HG03060 (cell line): ENCODE measurements around the gene CCT6B.
A peak's percentile ranks its signal among the peaks of the same experiment; 100 is the strongest.
"Not testable (repeated sequence)": the region's sequence is repeated elsewhere in the genome, so short reads cannot be mapped to it uniquely, and the experiment has no call there.

Experiments used
- ATAC-seq: cut with Tn5 transposase; IDR thresholded peaks from one replicate; pipeline ENCODE4 v1.9.1; 2021; ENCODE audit warnings: low read depth, moderate number of reproducible peaks; ENCODE audit not compliant: unreplicated experiment

The CCT6B gene

DNA sequence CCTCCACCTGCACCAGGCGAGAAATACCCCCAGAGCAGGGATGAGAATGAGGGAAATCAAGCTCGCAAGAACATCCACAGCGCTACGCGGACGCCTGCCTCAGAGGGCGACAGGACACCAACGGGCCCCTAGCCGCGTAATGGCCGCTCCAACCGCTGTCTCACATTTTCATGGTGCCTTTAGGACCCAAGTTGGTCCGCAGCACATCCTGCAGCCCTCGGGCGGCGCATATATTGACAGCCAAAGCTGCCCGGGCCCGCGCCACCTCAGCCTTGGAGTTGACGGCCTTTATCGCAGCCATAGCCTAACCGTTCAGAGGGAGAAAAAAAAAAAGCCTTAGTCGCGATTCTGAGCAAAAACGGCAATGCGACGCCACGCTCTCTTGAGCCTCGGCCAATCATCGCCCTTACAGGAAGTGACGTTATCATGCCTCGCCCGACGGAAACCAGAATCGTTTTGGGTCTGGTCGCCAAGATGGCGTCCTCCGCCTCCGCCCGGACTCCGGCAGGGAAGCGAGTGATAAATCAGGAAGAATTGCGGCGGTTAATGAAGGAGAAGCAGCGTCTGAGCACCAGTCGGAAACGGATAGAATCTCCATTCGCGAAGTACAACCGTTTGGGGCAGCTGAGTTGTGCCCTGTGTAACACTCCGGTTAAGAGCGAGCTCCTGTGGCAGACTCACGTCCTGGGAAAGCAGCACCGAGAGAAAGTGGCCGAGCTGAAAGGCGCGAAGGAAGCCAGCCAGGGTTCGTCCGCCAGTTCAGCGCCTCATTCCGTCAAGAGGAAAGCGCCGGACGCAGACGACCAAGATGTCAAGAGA, at the start of gene CCT6B, which contains the start of gene ZNF830:
TSS of gene CCT6B (minus strand) at position 368 of the 819 bp plus-strand sequence. CDS start at position 301, 67 bp downstream.
TSS of gene ZNF830 (plus strand) at position 448 of the 819 bp plus-strand sequence. CDS start at position 475, 27 bp downstream.
- peak; percentile 86 for ATAC-seq

GRCh38 chr17:35010093-35010492, 48.8 kb upstream of the CCT6B start:
- ATAC-seq: no peak

DNA sequence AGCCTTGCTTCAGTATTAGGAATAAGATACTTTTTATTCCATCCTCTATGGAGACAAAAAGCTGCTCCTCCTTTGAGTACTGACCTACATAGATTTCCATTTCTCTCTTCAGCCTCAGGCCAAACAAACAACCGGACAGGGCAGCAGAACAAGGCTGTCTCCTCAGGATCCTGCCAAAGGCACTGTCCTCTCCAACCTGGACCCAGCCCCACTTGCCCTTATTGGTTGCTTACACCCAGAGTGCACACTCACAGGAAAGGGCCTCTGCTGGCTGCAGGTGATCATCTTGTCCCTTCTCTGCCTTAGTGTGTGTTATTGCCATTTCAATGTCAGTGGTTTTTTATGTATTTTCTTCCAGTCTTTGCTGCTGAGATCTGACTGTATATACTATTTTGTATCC, 45.7 kb upstream of the CCT6B start:
- no peak for ATAC-seq

- no peak for ATAC-seq
Measured at GRCh38 chr17:35006345-35006744, 45.1 kb upstream of the CCT6B start.

GRCh38 chr17:35003778-35004177, 42.5 kb upstream of the CCT6B start:
- ATAC-seq: no peak

- ATAC-seq: no peak
Measured at GRCh38 chr17:35002876-35003551, 41.8 kb upstream of the CCT6B start.

GRCh38 chr17:35001549-35001948, 40.3 kb upstream of the CCT6B start:
- ATAC-seq: no peak

DNA sequence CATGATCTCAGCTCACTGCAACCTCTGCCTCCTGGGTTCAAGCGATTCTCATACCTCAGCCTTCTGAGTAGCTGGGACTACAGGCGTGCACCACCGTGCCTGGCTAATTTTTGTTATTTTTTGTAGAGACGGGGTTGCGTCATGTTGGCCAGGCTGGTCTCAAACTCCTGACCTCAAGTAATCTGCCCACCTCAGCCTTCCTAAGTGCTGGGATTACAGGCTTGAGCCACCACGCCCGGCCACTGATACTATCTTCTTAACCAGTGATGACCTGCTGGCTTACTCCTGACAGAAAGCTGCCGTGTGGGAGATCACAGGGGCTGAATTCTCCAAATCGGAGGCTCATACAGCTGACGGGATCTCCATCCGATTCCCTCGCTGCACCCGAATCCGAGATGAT, 39.7 kb upstream of the CCT6B start:
- not testable (repeated sequence) for ATAC-seq

GRCh38 chr17:34999456-34999855, 38.2 kb upstream of the CCT6B start:
- ATAC-seq: no peak

- no peak for ATAC-seq
Measured at GRCh38 chr17:34998205-34998604, 36.9 kb upstream of the CCT6B start.

DNA sequence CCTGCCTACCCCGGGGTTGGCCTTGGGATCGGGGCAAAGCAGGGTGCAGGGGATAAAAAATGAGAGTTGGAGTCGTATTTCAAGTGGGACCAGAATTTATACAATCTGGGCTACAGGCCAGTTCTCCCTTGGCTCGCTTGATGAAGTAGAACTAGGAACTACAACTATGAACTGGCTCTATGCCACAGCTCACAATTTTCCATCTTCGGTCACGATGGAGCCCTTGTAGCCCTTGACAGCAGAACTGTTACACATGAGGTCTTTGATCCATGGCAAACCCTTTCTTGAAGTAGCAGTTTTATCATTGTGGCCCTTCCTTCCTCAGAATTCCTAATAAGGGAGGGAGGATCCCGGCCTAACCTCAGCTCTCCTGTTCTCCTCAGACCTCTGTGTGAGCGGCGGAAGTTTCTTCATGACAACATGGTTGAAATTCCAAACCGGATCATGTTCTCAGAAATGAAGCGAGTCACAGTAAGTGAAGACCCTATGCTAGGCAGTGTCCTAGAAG, 36.1 kb upstream of the CCT6B start:
- ATAC-seq: no peak

DNA sequence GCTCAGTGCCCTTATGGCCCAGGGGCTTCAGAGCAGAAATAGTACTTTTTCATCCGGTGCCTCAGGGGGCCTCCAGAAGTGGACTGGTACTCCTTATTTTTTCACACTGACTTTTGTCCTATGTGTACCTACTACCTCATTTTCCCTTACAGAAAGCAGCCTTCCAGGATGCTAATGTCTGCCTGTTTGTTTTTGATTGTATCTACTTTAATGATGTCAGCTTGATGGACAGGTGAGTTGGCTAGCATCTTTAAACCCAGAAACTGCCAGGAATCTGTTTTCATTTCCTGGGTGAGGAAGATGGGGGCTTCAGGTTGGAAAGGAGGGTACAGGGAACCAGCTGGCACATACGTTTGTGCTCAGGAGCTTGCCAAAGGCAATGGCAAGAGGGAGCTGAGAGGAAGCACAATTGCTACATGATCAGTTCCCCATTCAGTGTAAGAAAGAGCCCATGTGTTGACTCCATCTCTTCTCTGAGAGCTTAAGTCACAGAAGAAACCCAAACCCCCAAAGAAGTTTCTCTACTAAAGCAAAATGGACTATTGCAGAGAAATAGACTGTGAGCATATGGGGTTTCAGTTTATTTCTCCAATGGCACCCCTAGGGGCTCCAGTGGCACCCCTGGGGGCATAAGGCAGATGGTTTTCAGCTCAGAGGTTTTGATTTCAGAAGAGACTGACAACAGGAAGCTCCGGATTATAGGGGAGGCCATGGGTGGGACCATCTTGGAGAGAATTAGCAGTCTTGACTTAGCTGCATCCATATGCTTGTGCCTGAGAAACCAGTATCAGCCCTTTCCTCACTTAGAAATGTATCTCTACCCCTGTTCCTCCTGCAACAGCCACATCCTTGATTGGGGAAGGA, 35.4 kb upstream of the CCT6B start:
- no peak for ATAC-seq

DNA sequence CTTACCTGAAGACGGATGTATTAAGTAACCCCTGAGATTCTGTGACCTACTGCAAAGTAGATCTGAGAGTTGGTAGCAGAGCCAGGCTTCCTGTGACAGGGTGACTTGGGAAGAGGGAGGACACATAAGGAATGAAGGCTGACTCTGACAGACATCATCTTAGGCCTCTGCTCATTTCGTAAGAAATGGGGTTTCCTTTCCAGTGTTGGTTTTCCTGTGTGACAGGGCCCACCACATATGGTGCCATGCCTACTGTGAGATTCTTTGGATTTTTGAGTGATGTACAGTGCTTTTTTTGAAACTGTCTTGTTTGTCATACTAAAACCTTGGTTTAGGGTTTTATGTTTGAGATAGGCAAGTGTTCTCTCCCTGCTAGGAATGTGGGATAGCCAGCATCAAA, 31.8 kb upstream of the CCT6B start:
- no peak for ATAC-seq

DNA sequence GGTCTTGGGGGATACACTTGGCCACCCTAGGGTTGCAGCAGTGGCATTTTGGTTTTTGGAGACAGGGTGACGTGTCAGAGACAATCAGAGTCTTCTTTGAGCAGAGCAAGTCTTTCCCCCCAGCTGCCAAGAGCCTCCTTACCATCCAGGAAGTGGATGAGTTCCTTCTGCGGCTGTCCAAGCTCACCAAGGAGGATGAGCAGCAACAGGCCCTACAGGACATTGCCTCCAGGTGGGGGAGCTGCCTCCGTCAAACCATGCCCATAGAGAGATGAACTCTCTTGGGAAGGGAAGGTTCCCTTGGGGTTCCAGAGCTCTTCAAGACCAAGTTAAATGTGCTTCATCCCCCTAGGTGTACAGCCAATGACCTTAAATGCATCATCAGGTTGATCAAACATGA, 30.3 kb upstream of the CCT6B start:
- ATAC-seq: no peak

GRCh38 chr17:34990921-34991365, 29.7 kb upstream of the CCT6B start:
- ATAC-seq: no peak

DNA sequence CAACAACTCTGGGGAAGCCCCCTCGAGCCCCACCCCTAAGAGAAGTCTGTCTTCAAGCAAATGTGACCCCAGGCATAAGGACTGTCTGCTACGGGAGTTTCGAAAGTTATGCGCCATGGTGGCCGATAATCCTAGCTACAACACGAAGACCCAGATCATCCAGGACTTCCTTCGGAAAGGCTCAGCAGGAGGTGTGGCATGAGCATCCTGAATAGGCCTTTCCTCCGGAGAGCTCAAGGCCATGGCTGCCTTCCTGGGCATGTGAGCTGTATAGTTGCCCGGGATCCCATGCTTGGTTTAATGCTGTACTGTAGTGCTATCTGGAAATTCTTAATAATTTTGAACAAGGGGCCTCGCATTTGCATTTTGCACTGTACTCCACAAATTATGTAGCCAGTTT, 28.2 kb upstream of the CCT6B start:
- no peak for ATAC-seq

DNA sequence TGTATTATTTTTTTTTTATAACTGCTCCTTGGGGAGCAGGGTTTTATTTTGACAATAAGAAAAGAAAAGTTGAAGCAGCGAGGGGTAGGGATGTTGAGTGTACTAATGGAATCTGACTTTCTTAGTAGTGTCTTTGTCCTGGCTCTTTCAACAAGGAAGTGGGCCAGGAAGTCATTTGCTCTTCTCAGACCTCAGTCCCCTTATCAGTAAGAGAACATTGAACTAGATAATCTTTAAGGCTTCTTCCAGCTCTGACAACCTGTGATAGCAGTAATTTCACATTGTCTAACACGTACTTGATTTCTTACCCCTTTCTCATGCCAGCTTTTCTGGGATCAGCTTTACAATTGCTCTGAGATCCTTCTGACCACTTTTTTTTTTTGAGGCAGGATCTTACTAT, 27.4 kb upstream of the CCT6B start:
- no peak for ATAC-seq

DNA sequence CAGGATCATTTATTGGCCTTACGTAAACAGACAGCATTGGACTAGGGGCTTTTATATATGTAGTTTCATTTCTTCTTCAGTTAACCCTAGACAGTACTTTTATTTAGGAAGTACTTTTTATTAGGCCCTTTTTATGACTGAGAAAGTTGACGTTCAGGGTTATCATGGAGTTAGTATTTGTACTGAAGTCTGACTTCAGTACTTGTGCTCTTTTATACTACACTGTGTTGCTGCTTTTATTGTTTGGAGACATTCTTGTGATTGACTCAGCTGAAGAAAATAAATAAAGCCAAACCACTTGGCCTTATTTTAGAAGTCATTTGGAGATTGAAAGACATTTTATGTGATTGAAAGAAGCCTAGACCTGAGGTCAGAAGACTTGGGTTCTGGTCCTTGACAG, 26.0 kb upstream of the CCT6B start:
- ATAC-seq: no peak

DNA sequence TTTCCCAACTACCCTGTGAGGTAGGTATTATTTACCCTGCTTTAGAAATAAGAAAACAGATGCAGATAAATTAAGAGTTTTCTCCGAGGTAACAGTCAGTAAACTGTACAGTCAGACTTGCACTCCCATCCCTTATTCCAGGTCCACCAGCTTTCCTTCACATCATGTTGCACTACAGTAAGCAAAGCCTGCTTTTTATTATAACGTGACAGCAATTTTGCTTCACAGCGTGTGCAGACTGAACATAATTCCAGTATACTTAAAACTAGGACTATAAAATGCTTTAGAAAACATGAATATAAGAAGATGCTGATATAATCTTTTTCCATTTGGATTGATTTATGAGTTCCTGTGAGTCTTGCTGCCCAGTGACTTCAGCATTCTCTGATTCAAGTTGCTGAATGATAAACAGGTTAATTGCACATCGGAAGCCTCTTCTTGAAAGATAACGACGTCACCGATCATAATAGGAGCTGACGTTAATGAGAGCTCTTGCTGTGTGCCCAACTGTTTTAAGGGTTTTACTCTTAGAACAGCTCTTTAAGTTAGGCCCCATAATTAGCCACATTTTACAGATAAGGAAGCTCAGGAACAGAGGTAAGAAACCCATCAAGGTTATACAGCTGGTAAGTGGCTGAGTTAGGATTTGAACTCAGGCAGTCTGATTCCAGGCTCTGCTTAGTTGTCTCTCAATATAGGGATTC, 20.4 kb upstream of the CCT6B start:
- ATAC-seq: no peak
